PFSK-1 (cell line): Measurements from ENCODE around the gene SPATA6L.

Experiments used
- FOXP2 ChIP-seq: optimal IDR thresholded peaks from 2 replicates; pipeline ENCODE3; 2011; ENCODE audit warnings: borderline replicate concordance, control low read depth, inconsistent platforms; ENCODE audit not compliant: insufficient read depth; ENCODE audit errors: extremely low read length, extremely low read depth
- POLR2AphosphoS5 ChIP-seq: IDR thresholded peaks from 2 replicates; pipeline ENCODE4 v1.6.1; 2012; ENCODE audit warnings: low read depth, mild to moderate bottlenecking, control low read depth, low read length, moderate library complexity
- REST ChIP-seq, 2 experiments: IDR thresholded peaks; 2 replicates each; pipeline versions ENCODE4 v1.6.1 to v1.8.0; 2011 to 2012; ENCODE audit warnings: low read depth in 2 of 2, low read length in 2 of 2, control low read depth in 1 of 2, inconsistent platforms in 1 of 2, mild to moderate bottlenecking in 1 of 2, moderate library complexity in 1 of 2; ENCODE audit not compliant: insufficient read depth in 1 of 2

DNA sequence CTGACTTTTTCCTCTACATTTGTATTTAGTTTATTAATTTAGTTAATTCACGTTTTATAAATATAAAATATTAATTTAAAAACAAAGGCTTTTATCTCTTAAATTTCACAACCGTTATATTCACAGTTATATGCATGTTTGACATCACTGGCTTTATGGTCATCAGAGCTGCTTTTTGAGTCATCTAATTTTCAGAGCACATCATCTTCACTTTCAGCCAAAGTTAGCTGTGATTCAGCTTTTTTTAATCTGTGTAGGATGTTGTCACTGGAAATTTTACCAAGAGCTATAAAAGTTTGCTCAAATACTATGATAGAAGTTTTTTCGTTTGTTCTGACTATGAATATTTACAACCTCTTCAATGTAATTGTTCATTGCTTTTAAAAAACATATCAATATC lies 25.5 kb upstream of the SPATA6L start:
- TF ChIP-seq REST (IDR thresholded peaks at IDR 0.05; ENCODE audit: insufficient read depth in 1 of 2, low read depth in 2 of 2, low read length in 2 of 2): no peak
- TF ChIP-seq POLR2AphosphoS5: no peak
- TF ChIP-seq FOXP2: no peak
